SU-DHL-6 (cell line): Measurements from ENCODE around the gene SYTL2.

Experiments
- H2AFZ ChIP-seq: fragments of 200-600 bp; sonication (generic); 2 replicates; pipeline ENCODE4 v1.6.1; 2014; ENCODE audit warnings: low read depth, mild to moderate bottlenecking, moderate library complexity, mixed read lengths, antibody characterized with exemption, low read length; ENCODE audit not compliant: severe bottlenecking
- H3F3A ChIP-seq: fragments of 200-600 bp; shearing (Covaris generic); 2 replicates; pipeline ENCODE4 v1.6.0; 2016; ENCODE audit warnings: antibody characterized with exemption, mild to moderate bottlenecking; ENCODE audit not compliant: insufficient read depth
- H3K27ac ChIP-seq: fragments of 200-600 bp; sonication (generic); 2 replicates; pipeline ENCODE4 v1.5.1; 2016; ENCODE audit warnings: low read depth, mild to moderate bottlenecking, low read length, moderate library complexity, mixed read lengths
- H3K27me3 ChIP-seq: fragments of 200-600 bp; sonication (generic), shearing (Covaris generic); 2 replicates; pipeline ENCODE4 v1.6.0; 2014; ENCODE audit warnings: mild to moderate bottlenecking, low read length
- H3K36me3 ChIP-seq: fragments of 200-600 bp; sonication (generic); 2 replicates; pipeline ENCODE4 v1.6.1; 2014; ENCODE audit warnings: mild to moderate bottlenecking, low read length, mixed read lengths
- H3K4me2 ChIP-seq: fragments of 300-600, 200-600 bp; shearing (Covaris generic), sonication (generic); 2 replicates; pipeline ENCODE4 v1.6.0; 2014; ENCODE audit warnings: low read length, low read depth, mild to moderate bottlenecking; ENCODE audit not compliant: poor library complexity, severe bottlenecking
- H3K4me3 ChIP-seq: fragments of 200-600 bp; sonication (generic); 2 replicates; pipeline ENCODE4 v1.5.1; 2014; ENCODE audit warnings: antibody characterized with exemption, low read length, mild to moderate bottlenecking, mixed read lengths; ENCODE audit not compliant: insufficient read depth, poor library complexity, severe bottlenecking
- H3K79me2 ChIP-seq: fragments of 200-600 bp; sonication (generic); 2 replicates; pipeline ENCODE4 v1.6.1; 2014; ENCODE audit warnings: mild to moderate bottlenecking, low read length, moderate library complexity; ENCODE audit not compliant: insufficient read depth
- H3K9ac ChIP-seq: fragments of 200-600 bp; sonication (generic); 2 replicates; pipeline ENCODE4 v1.7.0; 2014; ENCODE audit warnings: mild to moderate bottlenecking, low read length
- H3K9me2 ChIP-seq: fragments of 200-600 bp; sonication (generic); replicated peaks from 2 replicates; pipeline ENCODE4 v1.6.1; 2014; ENCODE audit warnings: low read length; ENCODE audit not compliant: insufficient read depth
- H3K9me3 ChIP-seq: fragments of 200-600 bp; sonication (generic); 2 replicates; pipeline ENCODE4 v1.6.1; 2014; ENCODE audit warnings: low read length, mixed read lengths; ENCODE audit not compliant: insufficient read depth
- H4K20me1 ChIP-seq: fragments of 200-600 bp; sonication (generic); 2 replicates; pipeline ENCODE4 v1.6.1; 2014; ENCODE audit warnings: low read depth, mild to moderate bottlenecking, antibody characterized with exemption, low read length, moderate library complexity, mixed read lengths
- CTCF ChIP-seq: fragments of 200-600 bp; sonication (generic); IDR thresholded peaks from one replicate; pipeline ENCODE4 v1.5.1; 2017; ENCODE audit warnings: antibody characterized with exemption, mild to moderate bottlenecking, low read length, moderate library complexity; ENCODE audit not compliant: insufficient read depth, poor library complexity, severe bottlenecking
- EZH2phosphoT487 ChIP-seq: fragments of 200-600 bp; sonication (generic), shearing (Covaris generic); conservative IDR thresholded peaks from 2 replicates; pipeline ENCODE4 v1.6.1; 2018; ENCODE audit warnings: mild to moderate bottlenecking, antibody characterized with exemption, low read length, moderate library complexity, mixed read lengths

The SYTL2 gene

GRCh38 chr11:85685125-85685819, 125.7 kb downstream of the SYTL2 start:
- Histone ChIP-seq H3K9me3 (no peaks in the 10 kb centered on the region), H3K4me2 (no peak overlapping the region), H3K27ac (no peak overlapping the region), H3K4me3 (no peak overlapping the region), H4K20me1 (no peaks in the 10 kb centered on the region), H3K27me3 (no peaks in the 10 kb centered on the region), H3K36me3 (no peaks in the 10 kb centered on the region), H2AFZ (no peak overlapping the region), H3K9ac (no peak overlapping the region), H3K9me2 (no peaks in the 10 kb centered on the region), H3K79me2 (no peaks in the 10 kb centered on the region), H3F3A (peaks cover 9% of the 10 kb centered on the region; the same call in 1 of the 2 replicates)
- TF ChIP-seq EZH2phosphoT487 (no peak), CTCF (no peak)

GRCh38 chr11:85682330-85683305, 128.3 kb downstream of the SYTL2 start:
- Histone ChIP-seq H3K36me3 (no peaks in the 10 kb centered on the region), H3K27me3 (no peaks in the 10 kb centered on the region), H3K9ac (peak overlapping the region; percentile 84), H3K79me2 (no peaks in the 10 kb centered on the region), H3K9me3 (no peaks in the 10 kb centered on the region), H3K4me3 (peak overlapping the region; percentile 76), H3K4me2 (peak overlapping the region; percentile 74), H3F3A (peaks cover 9% of the 10 kb centered on the region; the same call in 1 of the 2 replicates), H2AFZ (peak overlapping the region; percentile 98), H3K9me2 (no peaks in the 10 kb centered on the region), H3K27ac (peak overlapping the region; percentile 25; the same call in 1 of the 2 replicates), H4K20me1 (no peaks in the 10 kb centered on the region)
- no peak for TF ChIP-seq CTCF
- TF ChIP-seq EZH2phosphoT487, result no peak

- no peaks in the 10 kb centered on the region for H3K27me3 ChIP-seq
- H3K36me3 ChIP-seq, result no peaks in the 10 kb centered on the region
- peaks cover 9% of the 10 kb centered on the region; the same call in 1 of the 2 replicates for H3F3A ChIP-seq
- H3K4me3 ChIP-seq, result no peak overlapping the region
- no peaks in the 10 kb centered on the region for H3K9me2 ChIP-seq
- no peak overlapping the region for H3K27ac ChIP-seq
- no peak overlapping the region for H3K9ac ChIP-seq
- H3K79me2 ChIP-seq, result no peaks in the 10 kb centered on the region
- H3K9me3 ChIP-seq, result no peaks in the 10 kb centered on the region
- no peaks in the 10 kb centered on the region for H4K20me1 ChIP-seq
- H2AFZ ChIP-seq, result no peak overlapping the region
- H3K4me2 ChIP-seq, result no peak overlapping the region
- TF ChIP-seq CTCF, result no peak
- no peak for TF ChIP-seq EZH2phosphoT487
Measured at GRCh38 chr11:85680897-85681296, 130.0 kb downstream of the SYTL2 start.
